HepG2 (cell line): ENCODE measurements around the gene RNU2-63P. TPM values are rescaled to one million over a fixed set of nuclear protein-coding genes. Genes with fewer than 3 reads are reported as not detected.

ENCODE experiments used
- BCL6 ChIP-seq: IDR thresholded peaks from 2 replicates; pipeline ENCODE4 v1.6.1; 2016; ENCODE audit warnings: missing genetic modification reagents, missing compliant biosample characterization
- GTF2F1 ChIP-seq: fragments of 150-350 bp; IDR thresholded peaks from 2 replicates; pipeline ENCODE4 v1.6.1; 2014; ENCODE audit warnings: low read length
- MYNN ChIP-seq: sonication (generic); formaldehyde crosslinking; IDR thresholded peaks from 2 replicates; pipeline ENCODE4 v1.4.0; 2020; ENCODE audit warnings: mild to moderate bottlenecking, low read depth, missing genetic modification reagents
- NFRKB ChIP-seq: fragments of 450-650 bp; IDR thresholded peaks from 2 replicates; pipeline ENCODE4 v1.6.1; 2017
- PRDM10 ChIP-seq: sonication (generic); formaldehyde crosslinking; IDR thresholded peaks from 2 replicates; pipeline ENCODE4 v1.4.0; 2020; ENCODE audit warnings: low read depth, missing genetic modification reagents
- RARA ChIP-seq: IDR thresholded peaks from 2 replicates; pipeline ENCODE4 v1.6.1; 2016; ENCODE audit warnings: missing genetic modification reagents, missing compliant biosample characterization
- SAP130 ChIP-seq: IDR thresholded peaks from 2 replicates; pipeline ENCODE4 v1.6.1; 2016; ENCODE audit warnings: low read depth
- TFAP4 ChIP-seq: sonication (generic); IDR thresholded peaks from 2 replicates; pipeline ENCODE4 v1.6.1; 2016; ENCODE audit warnings: low read depth, borderline replicate concordance
- WIZ ChIP-seq: sonication (generic); formaldehyde crosslinking; IDR thresholded peaks from 2 replicates; pipeline ENCODE4 v1.5.1; 2020; ENCODE audit warnings: mild to moderate bottlenecking, missing genetic modification reagents
- ZNF318 ChIP-seq: sonication (generic); formaldehyde crosslinking; IDR thresholded peaks from 2 replicates; pipeline ENCODE4 v1.4.0; 2020; ENCODE audit warnings: mild to moderate bottlenecking, missing genetic modification reagents
- ZNF749 ChIP-seq: sonication (generic); formaldehyde crosslinking; IDR thresholded peaks from 2 replicates; pipeline ENCODE4 v1.8.0; 2022; ENCODE audit warnings: mild to moderate bottlenecking, missing genetic modification reagents, moderate library complexity, borderline replicate concordance
- polyA plus RNA-seq, 8 experiments: library from polyadenylated mRNA; depleted of rRNA in 3 of 8; stranded (reverse) in 7 of 8; unstranded in 1 of 8; fragments of >200 nt; fragmentation: Illumina TruSeq in 4 of 8; extraction: Trizol in 4 of 8; gene quantifications; 2 replicates each; pipeline versions ENCODE4 v1.2.1 to v1.2.3, GENCODE V29; 2011 to 2016; ENCODE audit warnings: low read depth in 4 of 8, missing spikeins in 1 of 8, mixed read lengths in 1 of 8; ENCODE audit not compliant: insufficient read depth in 1 of 8
- total RNA-seq, 5 experiments: library from RNA; depleted of rRNA; stranded (reverse); fragments of >200 nt; fragmentation: Illumina TruSeq; extraction: Trizol; gene quantifications; 2 replicates each; pipeline ENCODE4 v1.2.3, GENCODE V29; 2016; ENCODE audit warnings: low read depth in 1 of 5

The RNU2-63P gene
- total and polyA plus RNA-seq, 2 of the 13 experiments (the other 11 are each of a cell fraction or from before 2014, with no cell fraction given), result 6.8 TPM; not detected in 1

GRCh38 chr2:88038263-88039105 lies 22.1 kb upstream of the RNU2-63P start (continued):
- TF ChIP-seq ZNF749 (CRISPR knock-in tag) (no peak), GTF2F1 (no peak), WIZ (CRISPR knock-in tag) (no peak), ZNF318 (CRISPR knock-in tag) (no peak), RARA (CRISPR knock-in tag) (0 out of 2 replicates have a peak, but pooled peaks have one; percentile 28), SAP130 (CRISPR knock-in tag) (peak; percentile 52), BCL6 (0 out of 2 replicates have a peak, but pooled peaks have one; percentile 7), TFAP4 (no peak), MYNN (no peak), PRDM10 (CRISPR knock-in tag) (0 out of 2 replicates have a peak, but pooled peaks have one; percentile 28), NFRKB (no peak)
